Stimulated activated CD8-positive, alpha-beta memory T cell treated with anti-CD3 and anti-CD28 coated beads, Interleukin-7, amount 100 ng/mL, for 24 hours (primary cell): ENCODE results near the gene GPAT2.
"Not testable (repeated sequence)": the region's sequence is repeated elsewhere in the genome, so short reads cannot be mapped to it uniquely, and the experiment has no call there.

Experiments used
- DNase-seq: peaks from one replicate; pipeline ENCODE4 v3.0.0-alpha.2; 2020; ENCODE audit warnings: low read depth

Gene GPAT2

DNA sequence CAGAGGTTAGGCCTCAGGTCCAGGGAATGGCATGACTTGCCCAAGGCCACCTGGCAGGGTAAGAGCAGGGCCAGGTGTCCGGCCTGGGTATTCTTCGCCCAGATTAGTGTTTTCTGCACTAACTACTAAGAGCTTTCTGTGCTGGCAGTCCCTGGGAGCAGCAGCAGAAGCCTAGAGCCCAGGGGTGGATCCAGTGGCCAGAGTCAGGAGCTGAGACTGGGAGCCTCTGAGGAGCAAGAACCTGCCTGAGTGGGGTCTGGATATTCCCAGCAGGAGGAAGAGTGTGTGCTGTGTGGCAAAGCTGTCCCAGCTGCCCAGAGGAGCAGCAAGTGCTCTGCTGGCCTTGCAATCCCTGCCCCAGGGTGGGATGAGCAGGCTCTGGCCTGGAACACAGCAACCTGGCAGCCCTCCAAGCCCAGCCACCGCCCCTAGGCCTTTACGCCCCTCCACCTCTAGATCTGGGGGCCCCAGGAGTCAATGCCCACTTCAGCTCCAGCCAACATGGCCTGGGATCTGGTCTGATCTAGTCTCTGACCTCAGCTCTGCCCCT is 30.7 kb upstream of the GPAT2 start:
- no peak for DNase-seq

DNA sequence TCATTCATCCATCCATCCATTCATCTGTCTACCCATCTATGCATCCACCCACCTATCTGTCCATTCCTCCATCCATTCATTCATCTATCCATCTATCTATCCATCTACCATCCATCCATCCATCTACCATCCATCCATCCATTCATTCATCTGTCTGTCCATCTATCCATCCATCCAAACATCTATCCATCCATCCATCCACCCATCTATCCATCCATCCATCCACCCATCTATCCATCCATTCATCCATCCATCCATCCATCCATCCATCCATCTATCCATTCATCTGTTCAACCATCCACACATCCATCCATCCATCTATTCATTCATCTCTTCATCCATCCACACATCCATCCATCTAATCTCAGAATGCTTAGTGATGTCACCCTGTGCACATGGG is 30.0 kb upstream of the GPAT2 start:
- DNase-seq = not testable (repeated sequence)

DNA sequence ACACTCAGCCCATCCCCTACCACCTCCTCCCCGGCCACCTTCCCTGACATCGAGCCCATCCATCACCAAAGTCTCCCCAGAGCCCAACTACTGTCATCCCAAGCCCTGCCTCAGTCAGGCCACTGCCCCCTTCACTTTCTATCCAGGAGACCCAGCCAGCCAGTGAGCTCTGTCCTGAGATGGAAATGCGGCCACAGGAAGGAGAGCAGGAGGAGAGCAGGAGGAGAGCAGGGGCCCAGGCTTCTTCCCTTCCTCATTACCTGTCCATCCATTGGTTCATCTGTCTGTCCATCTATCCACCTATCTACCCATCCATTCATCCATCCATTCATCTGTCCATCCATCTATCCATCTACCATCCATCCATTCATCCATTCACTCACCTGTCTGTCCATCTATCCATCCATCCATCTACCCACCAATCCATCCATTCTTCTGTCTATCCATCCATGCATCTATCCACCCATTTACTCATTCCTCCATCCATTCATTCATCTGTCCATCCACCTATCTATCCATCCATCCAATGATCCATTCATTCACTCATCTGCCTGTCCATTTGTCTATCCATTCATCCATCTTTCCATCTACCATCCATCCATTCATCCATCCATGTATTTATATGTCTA is 29.4 kb upstream of the GPAT2 start:
- DNase-seq = not testable (repeated sequence)

DNA sequence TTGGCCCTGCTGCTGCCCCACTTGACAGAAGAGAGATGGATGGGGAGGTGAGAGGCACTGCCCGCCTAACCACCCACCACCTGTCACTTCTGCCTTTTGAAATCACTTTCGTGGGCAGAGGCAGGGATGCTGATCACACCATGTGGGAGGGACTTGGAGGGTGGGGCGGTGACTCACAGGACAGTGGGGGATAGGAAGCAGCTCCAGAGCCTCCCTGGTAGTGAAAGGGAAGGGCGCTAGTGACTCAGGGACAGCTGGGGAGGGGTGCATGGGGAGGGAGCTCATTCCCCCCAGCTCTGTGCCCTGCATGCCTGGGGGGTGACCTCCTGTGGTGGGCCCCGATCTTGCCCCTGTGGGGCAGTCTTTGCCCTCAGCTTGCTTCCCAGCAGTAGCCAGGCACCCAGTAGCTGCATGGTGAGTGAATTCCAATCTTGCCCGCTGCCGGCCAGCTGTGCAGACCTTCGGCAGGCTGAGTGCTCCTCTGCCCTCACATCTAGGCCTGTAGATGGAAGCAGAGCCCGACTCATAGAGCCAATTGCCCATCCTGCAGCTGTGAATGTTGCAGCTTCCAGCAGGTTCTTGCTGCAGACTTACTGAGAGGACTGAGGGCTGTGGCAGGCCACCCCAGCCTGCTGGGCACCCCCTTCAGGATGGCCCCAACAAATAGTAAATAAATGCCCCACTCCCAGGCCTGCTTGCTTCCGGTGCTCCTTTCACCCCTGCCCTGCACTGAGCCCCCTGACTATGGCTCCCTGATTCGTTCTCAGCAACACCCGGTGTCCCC is 28.6 kb upstream of the GPAT2 start:
- not testable (repeated sequence) for DNase-seq

DNA sequence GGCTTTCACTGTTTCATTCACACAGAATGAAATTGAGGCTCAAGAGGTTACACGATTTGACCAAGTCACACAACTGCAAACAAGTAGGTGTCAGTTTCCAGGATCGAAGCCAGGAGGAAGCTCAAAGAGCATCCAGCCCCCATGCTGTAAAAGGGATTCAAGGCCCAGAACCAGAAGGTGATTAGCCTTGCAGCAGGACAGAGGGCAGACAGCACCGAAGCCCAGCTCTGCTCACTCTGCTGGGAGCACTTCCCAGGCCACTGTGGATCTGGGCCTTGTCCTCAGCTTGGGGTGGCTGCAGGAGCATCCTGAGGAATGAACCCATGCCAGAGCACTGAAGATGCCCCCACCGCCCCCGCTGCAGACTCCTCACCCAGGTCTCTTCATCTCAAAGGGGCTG is 27.8 kb upstream of the GPAT2 start:
- not testable (repeated sequence) for DNase-seq

DNA sequence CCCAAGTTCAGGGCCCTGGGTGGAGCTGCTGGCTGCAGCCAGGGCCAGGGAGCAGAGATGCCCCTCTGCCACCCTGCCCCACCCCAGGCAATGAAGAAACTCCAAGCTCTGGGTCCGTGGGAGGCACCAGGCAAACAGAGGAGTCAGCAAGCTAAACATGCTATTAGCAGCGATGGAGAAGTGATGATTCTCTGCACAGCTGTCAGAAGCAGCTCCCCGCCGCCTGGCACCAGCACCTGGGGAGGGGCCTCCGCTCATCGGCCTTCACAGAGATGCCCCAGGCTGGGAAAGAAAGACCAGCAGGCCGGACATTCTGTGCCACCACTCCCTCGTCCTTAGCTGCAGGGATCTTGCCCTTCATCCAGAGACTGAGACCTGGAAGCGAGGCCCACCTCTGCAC is 27.2 kb upstream of the GPAT2 start:
- DNase-seq = not testable (repeated sequence)

DNA sequence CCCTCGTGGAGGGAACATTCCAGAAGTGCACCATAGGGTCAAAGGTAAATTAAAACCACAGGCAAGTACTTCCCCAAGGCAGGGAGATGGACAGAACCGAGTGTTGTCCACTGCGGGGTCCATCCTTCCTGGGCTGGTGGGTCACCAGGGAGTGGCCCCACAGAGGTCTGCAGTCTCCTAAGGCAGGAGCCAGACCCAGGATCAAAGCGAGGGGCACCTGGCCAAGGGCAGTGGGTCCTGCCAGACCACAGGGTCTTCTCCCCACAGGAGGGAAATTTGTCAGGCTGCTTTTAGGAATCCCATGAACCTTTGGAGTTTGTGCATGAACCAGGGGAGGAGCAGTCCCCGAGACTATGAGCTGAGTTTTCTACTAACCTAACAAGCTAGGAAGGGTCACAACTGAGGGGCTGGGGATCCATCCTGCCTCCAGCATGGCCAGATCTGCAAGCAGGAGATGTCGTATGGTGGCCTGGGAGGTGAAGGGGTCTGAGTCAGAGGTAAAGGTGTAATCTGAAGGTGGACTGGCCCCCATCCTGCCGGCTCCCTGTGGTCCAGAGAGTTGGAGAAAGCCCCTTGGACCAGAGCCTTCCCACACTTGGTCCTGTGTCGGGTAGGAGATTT is 26.6 kb upstream of the GPAT2 start:
- not testable (repeated sequence) for DNase-seq

DNA sequence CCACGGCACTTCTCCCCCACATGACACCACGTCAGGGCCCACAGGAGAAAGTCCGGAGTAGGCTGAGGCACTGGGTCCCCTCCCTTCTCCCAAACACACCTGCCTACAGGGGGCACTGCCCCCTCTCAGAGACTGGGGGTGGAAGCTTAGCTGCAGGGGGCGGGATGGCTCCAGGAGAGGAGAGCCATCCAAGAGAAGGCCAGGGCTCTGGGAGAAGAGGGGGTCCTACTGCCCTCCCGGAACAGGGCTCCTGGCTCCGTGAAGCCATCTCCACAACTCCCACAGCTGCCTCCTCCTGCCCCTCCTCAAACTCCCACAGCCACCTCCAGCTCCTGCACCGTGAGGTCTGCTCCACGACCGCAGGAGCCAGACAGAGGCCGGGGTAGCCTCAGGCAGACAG is 25.6 kb upstream of the GPAT2 start:
- not testable (repeated sequence) for DNase-seq

DNA sequence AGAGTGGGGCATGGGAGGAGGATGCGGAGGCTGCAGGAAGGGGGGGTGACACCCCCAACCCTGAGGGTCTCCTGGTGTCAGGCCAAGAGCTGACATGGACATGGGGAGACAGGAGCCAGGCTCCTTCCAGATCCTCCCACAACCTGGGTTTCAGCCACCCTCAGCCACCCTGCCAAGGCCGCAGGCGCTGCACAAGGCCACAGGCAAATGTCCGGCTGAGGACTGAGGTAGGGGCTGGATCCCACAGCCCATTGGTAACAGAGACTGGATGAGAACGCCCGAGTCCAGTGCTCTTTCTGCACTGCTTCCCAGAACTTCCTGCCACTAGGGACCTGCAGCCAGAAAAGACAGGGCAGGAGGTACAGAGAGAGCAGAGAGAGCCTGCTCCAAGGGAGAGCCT is 24.7 kb upstream of the GPAT2 start:
- DNase-seq = not testable (repeated sequence)

DNA sequence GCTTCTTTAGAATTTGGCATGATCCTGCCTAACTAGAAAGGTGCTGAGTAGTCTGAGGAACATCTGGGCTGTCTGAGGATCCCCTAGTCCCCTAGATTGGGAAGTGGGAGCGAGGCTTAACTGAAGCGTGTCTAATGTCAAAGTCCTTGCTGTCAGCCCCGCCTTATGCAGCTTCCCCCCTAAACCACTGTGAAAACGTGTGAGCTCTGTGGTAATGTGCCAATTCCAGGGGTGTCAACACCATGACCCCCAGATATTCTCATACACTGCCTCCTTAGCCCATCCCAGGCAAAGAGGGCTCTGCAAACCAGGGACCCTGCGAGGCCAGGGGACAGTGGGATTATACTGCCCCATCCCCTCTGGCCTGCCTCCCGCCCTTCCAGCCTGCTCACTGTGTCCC is 21.1 kb upstream of the GPAT2 start:
- DNase-seq = not testable (repeated sequence)

DNA sequence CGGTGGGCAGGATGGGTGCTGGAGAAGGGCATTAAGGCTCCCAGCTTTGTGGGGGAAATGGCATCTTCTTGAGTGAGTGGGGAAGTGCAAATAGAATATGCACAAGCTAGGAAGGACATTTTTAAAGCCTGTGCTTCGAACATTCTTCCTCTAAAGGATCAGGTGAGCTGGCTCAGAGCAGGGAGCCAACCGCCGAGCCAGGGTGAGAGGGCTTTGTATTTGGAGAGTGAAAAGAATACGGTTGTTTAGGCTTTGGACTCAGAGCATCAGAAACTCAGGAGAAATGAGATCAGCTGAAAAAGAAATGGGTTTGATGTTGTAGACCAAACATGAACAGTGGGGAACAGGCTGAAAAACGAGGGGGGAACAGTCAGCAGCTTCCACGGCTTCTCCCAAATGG is 19.8 kb upstream of the GPAT2 start:
- not testable (repeated sequence) for DNase-seq

DNA sequence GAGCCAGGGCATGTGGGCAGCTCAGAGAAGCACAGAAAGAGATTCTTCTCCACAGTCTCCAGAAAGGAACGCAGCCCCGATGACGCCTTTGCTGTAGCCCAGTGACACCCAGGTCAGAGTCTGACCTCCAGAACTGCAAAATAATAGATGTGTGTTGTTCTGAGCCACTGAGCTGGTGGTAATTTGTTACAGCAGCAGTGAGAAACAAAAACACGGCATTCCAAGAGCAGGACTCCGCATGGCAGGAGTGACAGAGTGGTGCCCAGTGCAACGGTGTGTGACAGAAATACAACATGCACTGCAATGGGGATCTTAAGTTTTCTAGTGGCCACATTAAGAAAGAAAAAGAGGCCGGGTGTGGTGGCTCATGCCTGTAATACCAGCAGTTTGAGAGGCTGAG is 18.7 kb upstream of the GPAT2 start:
- not testable (repeated sequence) for DNase-seq

DNA sequence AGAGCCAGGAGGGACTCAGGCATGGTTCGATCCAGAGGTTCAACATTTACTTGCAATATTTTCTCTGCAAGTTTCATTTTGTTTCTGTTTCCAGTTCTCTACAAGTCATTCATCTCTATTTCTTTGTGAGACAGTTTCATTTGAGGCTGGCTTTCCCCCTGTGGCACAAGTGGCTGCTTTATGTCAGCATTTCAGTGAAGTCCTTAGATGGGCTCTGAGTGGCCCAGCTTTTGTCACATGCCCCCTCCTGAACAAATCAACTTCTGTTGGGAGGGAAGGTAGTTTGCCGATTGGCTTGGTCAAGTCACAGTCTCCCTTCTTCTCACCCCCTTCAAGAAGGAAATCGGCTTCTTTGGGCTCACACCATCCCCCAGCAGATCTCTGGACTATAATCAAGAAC is 17.9 kb upstream of the GPAT2 start:
- not testable (repeated sequence) for DNase-seq

DNA sequence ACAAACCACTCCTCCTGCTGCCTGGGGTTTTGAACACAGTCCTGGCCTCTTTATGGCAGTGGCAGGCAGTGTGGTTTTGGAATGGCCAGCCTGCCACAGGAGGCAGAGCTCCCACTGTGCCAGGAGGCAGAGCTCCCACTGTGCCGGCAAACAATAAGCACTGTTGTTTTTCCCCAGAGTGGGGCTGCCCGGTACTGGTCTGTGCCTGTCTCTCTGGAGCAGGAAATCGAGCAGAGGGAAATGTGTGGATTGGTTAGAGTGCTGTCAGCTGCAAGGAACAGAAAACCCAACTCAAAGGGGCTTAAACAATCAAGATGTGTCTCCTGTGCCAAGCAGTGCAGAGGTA is 15.2 kb upstream of the GPAT2 start:
- DNase-seq = not testable (repeated sequence)

DNA sequence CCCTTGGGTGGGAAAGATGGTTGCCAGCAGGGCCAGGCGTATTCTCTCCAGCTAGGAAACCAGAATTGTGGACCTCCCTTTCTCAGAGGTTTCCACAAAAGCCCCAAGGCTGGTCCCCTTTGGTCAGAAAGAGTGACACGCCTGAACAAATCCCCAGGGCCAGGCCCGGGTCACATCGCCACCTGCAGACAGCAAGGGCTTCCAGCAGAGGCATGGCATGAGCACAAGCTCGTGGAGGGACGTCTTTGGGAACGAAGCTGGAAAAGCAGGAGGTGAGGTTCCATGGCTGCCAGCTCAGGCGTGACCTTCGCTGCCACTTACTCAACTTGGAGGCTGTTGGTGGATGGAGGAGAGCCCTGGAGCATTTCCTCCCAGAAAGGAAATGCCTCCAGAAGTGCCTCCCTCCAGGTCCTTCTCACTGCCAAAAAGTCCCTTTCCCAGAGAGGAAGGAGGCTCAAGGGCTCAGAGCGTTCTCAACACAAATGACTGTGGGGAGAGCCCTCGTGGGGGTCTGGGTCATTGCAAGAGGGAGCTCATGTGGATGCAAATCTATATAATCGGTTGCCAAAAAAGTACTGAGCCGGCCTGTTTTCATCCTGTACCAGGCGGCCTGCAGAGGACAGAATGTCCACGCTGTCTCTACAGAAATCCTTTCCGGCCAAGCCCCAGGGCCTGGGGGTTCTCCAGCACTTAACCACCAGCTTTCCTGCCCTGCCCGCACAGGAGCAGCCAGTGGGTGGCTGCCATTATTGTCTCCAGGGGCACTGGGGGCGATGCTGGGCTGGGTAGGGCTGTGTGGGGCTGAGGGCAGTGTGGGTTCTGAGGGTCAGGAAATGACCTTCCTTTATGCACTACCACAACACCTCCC is 14.6 kb upstream of the GPAT2 start:
- DNase-seq = not testable (repeated sequence)

DNA sequence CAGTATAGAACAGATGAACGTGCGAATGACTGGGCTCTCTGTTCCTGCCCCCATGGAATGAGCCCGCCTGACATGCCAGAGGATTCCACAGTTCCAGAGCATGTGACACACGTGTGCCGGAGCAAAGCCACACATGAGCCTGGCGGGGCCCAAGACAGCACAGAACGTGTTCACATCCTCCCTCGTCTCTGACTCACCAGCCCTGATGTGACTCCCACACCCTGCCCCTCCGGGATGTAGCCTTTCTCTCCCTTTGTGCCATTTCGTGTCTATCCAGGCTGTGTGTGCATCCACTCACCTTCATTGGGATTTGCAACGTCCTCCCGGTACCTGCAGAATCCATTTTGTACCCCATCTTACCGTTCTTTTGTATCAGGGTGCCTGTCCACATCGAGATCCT is 838 bp upstream of the GPAT2 start:
- DNase-seq = not testable (repeated sequence)

DNA sequence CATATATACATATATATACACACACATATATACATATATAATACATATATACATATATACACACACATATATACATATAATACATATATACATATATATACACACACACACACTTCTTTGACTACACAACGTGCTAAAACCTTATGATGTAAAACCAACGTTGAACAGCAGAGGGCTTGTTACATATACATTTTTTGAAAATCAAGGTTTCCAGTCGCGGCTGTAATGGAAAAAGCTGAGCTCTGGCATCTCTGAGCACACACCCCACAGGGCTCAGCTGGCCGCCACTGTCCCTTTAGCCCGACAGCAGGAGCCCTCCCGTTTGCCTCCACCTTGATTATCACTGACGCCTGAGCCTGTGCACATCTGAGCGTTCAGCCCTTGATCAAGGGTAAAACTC is 719 bp downstream of the GPAT2 start:
- not testable (repeated sequence) for DNase-seq

DNA sequence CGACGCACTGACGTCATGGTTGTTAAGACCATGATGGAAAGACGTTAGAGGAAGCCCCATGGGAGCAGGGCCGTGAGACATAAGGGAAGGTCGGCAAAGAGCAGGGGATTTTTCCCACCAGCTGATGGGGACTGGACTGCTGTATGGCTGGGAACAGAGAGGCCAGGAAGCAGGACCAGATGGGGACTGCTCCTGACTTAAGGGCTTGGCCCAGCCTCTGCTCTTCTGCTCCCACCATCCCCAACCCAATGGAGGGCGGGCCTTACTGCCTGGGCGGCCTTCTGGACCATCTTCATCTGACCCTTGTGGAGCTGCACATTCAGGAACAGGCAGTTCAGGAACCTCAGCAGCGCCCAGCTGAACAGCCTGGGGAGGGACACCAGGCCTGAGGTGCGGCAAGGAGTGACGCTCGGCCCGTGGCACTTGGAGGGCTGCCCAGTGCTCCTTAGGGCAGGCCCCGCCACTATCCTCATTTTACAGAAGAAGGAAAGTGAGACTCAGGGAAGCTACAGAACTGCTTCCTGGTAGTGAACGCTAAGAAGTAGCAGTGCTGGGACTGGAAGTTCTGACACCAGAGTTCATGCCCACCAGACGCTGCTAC is 6.9 kb downstream of the GPAT2 start:
- not testable (repeated sequence) for DNase-seq

DNA sequence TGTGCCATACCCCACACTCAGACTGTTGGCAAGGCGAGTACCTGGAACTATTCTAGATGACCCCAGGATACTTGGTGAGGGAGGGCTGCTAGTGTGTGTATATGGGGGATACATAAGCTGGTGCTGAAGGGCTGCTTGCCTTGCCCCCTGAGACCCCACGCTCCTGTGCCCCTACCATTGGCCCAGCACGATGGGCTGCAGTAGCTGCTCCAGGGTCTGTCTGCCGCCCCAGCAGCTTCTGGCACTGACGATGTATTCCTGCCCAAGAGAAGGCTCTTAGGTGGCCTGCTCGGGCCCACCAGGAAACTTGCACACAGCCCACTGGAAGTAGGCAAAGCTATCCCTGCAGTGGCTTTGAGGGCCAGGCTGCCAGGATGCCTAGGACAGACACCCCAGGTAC is 9.0 kb downstream of the GPAT2 start:
- not testable (repeated sequence) for DNase-seq

DNA sequence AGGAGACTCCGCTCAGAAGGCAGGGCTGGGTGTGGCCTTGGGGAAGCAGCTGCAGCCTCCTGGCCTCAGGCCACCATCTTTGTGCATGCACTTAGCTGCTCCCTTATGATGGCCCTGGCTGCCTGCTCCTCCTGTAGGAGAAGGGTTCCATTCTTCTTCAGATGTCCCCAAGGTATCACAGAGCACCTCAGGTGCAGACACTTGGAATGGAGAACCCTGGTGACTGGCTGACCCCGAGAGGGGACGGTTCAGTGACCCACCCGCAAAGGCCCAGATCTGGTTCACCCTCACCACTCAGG is 9.6 kb downstream of the GPAT2 start:
- DNase-seq = no peak

DNA sequence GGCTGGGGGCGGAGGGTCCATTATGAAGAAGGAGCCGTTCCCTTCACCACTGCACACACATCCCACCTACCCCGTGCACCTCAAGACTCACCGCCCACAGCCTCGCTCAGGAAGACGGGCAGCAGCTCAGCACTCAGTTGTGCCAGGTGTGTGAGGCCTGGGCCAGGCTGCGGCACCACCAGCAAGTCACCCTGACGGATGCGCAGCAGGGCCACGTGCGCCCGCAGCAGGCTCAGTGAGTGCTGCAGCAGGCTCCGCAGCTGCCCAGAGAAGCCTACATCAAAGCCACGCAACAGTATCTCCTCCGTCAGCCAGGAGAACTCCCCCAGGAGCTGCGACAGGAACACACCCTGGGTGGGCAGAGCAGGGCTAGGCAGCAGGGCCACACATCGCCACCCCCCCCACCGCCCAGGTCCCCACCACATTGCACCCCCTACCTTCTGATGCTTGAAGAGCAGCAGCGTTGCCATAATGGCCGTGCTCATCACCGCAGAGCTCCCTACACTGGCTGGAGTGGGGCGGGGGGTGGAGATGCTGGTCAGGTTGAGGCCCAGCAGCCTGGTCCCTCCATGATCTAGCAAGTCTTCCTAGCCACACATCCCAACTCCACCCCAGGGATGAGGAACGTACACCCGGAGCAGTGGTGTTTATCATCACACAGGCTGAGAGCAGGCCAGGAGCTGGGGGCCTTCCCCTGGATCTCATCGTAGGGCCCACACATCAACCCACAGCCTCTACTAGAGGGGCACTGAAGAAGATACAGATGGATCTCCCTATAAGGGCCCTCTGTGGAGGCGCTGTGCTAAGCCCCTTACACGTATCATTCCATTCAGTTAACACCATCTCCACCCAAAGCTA is 10.2 kb downstream of the GPAT2 start:
- no peak for DNase-seq
